Astrocyte (in vitro differentiated cells and primary cell): ENCODE results near the gene PCCA. TPM values are rescaled to one million over a fixed set of nuclear protein-coding genes. Genes with fewer than 3 reads are reported as not detected.

Experiments used
- DNase-seq: peaks from one replicate; pipeline ENCODE4 v3.0.0-alpha.2; 2010; ENCODE audit warnings: low read depth
- FAIRE-seq: peaks from 2 replicates; lab custom pipeline; 2011; peaks lifted over from hg19 to GRCh38; lab: Jason Lieb, UNC
- H2AFZ ChIP-seq: 2 replicates; pipeline ENCODE4 v1.6.0; 2012; ENCODE audit warnings: low read depth, low read length, inconsistent platforms
- H3K27ac ChIP-seq: 2 replicates; pipeline ENCODE4 v1.5.1; 2011; ENCODE audit warnings: low read depth, low read length, inconsistent platforms
- H3K27me3 ChIP-seq: 2 replicates; pipeline ENCODE4 v1.6.0; 2011; ENCODE audit warnings: low read length, inconsistent platforms; ENCODE audit not compliant: insufficient read depth
- H3K36me3 ChIP-seq: 2 replicates; pipeline ENCODE4 v1.5.1; 2011; ENCODE audit warnings: low read length, inconsistent platforms; ENCODE audit not compliant: insufficient read depth
- H3K4me1 ChIP-seq: 2 replicates; pipeline ENCODE4 v1.5.1; 2011; ENCODE audit warnings: low read length, inconsistent platforms; ENCODE audit not compliant: insufficient read depth
- H3K4me2 ChIP-seq: 2 replicates; pipeline ENCODE4 v1.6.0; 2012; ENCODE audit warnings: low read length, inconsistent platforms
- H3K4me3 ChIP-seq: 2 replicates; pipeline ENCODE4 v1.5.1; 2011; ENCODE audit warnings: low read depth, mild to moderate bottlenecking, low read length, inconsistent platforms; ENCODE audit not compliant: insufficient read depth
- H3K79me2 ChIP-seq: 2 replicates; pipeline ENCODE4 v1.6.0; 2012; ENCODE audit warnings: mild to moderate bottlenecking, low read length, inconsistent platforms; ENCODE audit not compliant: insufficient read depth
- H3K9ac ChIP-seq: 2 replicates; pipeline ENCODE4 v1.6.0; 2012; ENCODE audit warnings: mild to moderate bottlenecking, low read length, inconsistent platforms
- H3K9me3 ChIP-seq: 2 replicates; pipeline ENCODE4 v1.5.1; 2012; ENCODE audit warnings: low read depth, mild to moderate bottlenecking, low read length, inconsistent platforms; ENCODE audit not compliant: insufficient read depth
- H4K20me1 ChIP-seq: 2 replicates; pipeline ENCODE4 v1.6.0; 2012; ENCODE audit warnings: low read length, inconsistent platforms; ENCODE audit not compliant: insufficient read depth
- H3K27ac Mint-ChIP-seq: one replicate; pipeline ENCODE4 v1.8.0; 2021; ENCODE audit warnings: mild to moderate bottlenecking, mixed read lengths; ENCODE audit not compliant: unreplicated experiment
- H3K27me3 Mint-ChIP-seq: one replicate; pipeline ENCODE4 v1.8.0; 2021; ENCODE audit warnings: low read depth, mixed read lengths; ENCODE audit not compliant: unreplicated experiment
- H3K36me3 Mint-ChIP-seq: one replicate; pipeline ENCODE4 v1.8.0; 2021; ENCODE audit warnings: low read depth, mixed read lengths; ENCODE audit not compliant: unreplicated experiment
- H3K4me1 Mint-ChIP-seq: one replicate; pipeline ENCODE4 v1.8.0; 2021; ENCODE audit warnings: low read depth, mixed read lengths; ENCODE audit not compliant: unreplicated experiment
- H3K4me3 Mint-ChIP-seq: one replicate; pipeline ENCODE4 v1.8.0; 2021; ENCODE audit warnings: mild to moderate bottlenecking, moderate library complexity, mixed read lengths; ENCODE audit not compliant: unreplicated experiment
- H3K9me3 Mint-ChIP-seq: one replicate; pipeline ENCODE4 v1.8.0; 2021; ENCODE audit warnings: mild to moderate bottlenecking, mixed read lengths; ENCODE audit not compliant: unreplicated experiment
- CTCF ChIP-seq: IDR thresholded peaks from 2 replicates; pipeline ENCODE4 v1.5.1; 2011; ENCODE audit warnings: low read depth, mild to moderate bottlenecking, inconsistent platforms, low read length, moderate library complexity; ENCODE audit not compliant: insufficient read depth
- EZH2 ChIP-seq: IDR thresholded peaks from 2 replicates; pipeline ENCODE4 v1.6.1; 2012; ENCODE audit warnings: mild to moderate bottlenecking, low read length, inconsistent platforms; ENCODE audit not compliant: insufficient read depth
- total RNA-seq: library from RNA; stranded (reverse); gene quantifications from 2 replicates; pipeline ENCODE4 v1.2.1, GENCODE V29; 2021

Gene PCCA
- total RNA-seq, 1 donor from 2014 or later = 13.9 TPM

GRCh38 chr13:100484702-100485101 lies 395.8 kb downstream of the PCCA start:
- H3K4me3 ChIP-seq = no peak overlapping the region
- Mint-ChIP-seq H3K36me3 (no peaks in the 10 kb centered on the region), H3K4me1 (no peaks in the 10 kb centered on the region), H3K27ac (no peak overlapping the region), H3K4me3 (no peak overlapping the region), H3K27me3 (no peaks in the 10 kb centered on the region), H3K9me3 (no peaks in the 10 kb centered on the region)
- H2AFZ ChIP-seq = no peak overlapping the region
- H3K4me2 ChIP-seq = no peak overlapping the region
- FAIRE-seq (no peak), DNase-seq (no peak)
- TF ChIP-seq EZH2 (no peak), CTCF (no peak)
- no peaks in the 10 kb centered on the region for H3K4me1 ChIP-seq
- H3K9ac ChIP-seq = no peak overlapping the region
- H3K27me3 ChIP-seq = no peaks in the 10 kb centered on the region
- no peaks in the 10 kb centered on the region for H3K9me3 ChIP-seq
- H3K36me3 ChIP-seq = no peaks in the 10 kb centered on the region
- no peaks in the 10 kb centered on the region for H4K20me1 ChIP-seq
- no peak overlapping the region for H3K27ac ChIP-seq
- no peaks in the 10 kb centered on the region for H3K79me2 ChIP-seq

- Histone ChIP-seq H3K9me3 (no peaks in the 10 kb centered on the region), H3K27me3 (no peaks in the 10 kb centered on the region), H3K4me1 (no peaks in the 10 kb centered on the region), H3K79me2 (no peaks in the 10 kb centered on the region), H2AFZ (no peak overlapping the region), H3K9ac (no peak overlapping the region), H3K4me3 (no peak overlapping the region), H3K4me2 (no peak overlapping the region), H3K27ac (no peak overlapping the region), H3K36me3 (no peaks in the 10 kb centered on the region), H4K20me1 (no peaks in the 10 kb centered on the region)
- H3K27me3 Mint-ChIP-seq = no peaks in the 10 kb centered on the region
- no peaks in the 10 kb centered on the region for H3K36me3 Mint-ChIP-seq
- FAIRE-seq = no peak
- H3K27ac Mint-ChIP-seq = no peak overlapping the region
- no peak for DNase-seq
- no peak overlapping the region for H3K4me3 Mint-ChIP-seq
- H3K9me3 Mint-ChIP-seq = no peaks in the 10 kb centered on the region
- H3K4me1 Mint-ChIP-seq = no peaks in the 10 kb centered on the region
- TF ChIP-seq EZH2 = no peak
- no peak for TF ChIP-seq CTCF
Observed at GRCh38 chr13:100485265-100485664, 396.4 kb downstream of the PCCA start.

GRCh38 chr13:100490692-100491091 lies 401.8 kb downstream of the PCCA start:
- Mint-ChIP-seq H3K36me3 (peaks cover 4% of the 10 kb centered on the region), H3K4me3 (no peak overlapping the region), H3K9me3 (no peaks in the 10 kb centered on the region), H3K27ac (no peak overlapping the region), H3K4me1 (peaks cover 6% of the 10 kb centered on the region), H3K27me3 (no peaks in the 10 kb centered on the region)
- peak overlapping the region; percentile 24 for H3K4me2 ChIP-seq
- FAIRE-seq (no peak), DNase-seq (peak; percentile 25)
- no peak overlapping the region for H2AFZ ChIP-seq
- H3K9ac ChIP-seq = no peak overlapping the region
- H4K20me1 ChIP-seq = no peaks in the 10 kb centered on the region
- H3K36me3 ChIP-seq = no peaks in the 10 kb centered on the region
- H3K4me3 ChIP-seq = no peak overlapping the region
- H3K27ac ChIP-seq = no peak overlapping the region
- H3K4me1 ChIP-seq = peaks cover 7% of the 10 kb centered on the region
- TF ChIP-seq CTCF = no peak
- no peak for TF ChIP-seq EZH2
- H3K79me2 ChIP-seq = no peaks in the 10 kb centered on the region
- H3K27me3 ChIP-seq = no peaks in the 10 kb centered on the region
- H3K9me3 ChIP-seq = no peaks in the 10 kb centered on the region
